Trophoblast cell (in vitro differentiated cells and primary cell): ENCODE data around the gene GPR3.

ENCODE experiments used
- DNase-seq, 2 donors: peaks; one replicate each; pipeline ENCODE4 v3.0.0-alpha.2; 2016
- H2AFZ ChIP-seq: 2 replicates; pipeline ENCODE4 v1.6.1; 2013; ENCODE audit warnings: low read length, moderate library complexity, mild to moderate bottlenecking; ENCODE audit not compliant: insufficient read depth, poor library complexity
- H2AK5ac ChIP-seq: 2 replicates; pipeline ENCODE4 v1.6.1; 2013; ENCODE audit warnings: mild to moderate bottlenecking, low read length
- H2BK120ac ChIP-seq: 2 replicates; pipeline ENCODE4 v1.6.1; 2013; ENCODE audit warnings: low read length, mild to moderate bottlenecking, moderate library complexity; ENCODE audit not compliant: insufficient read depth, poor library complexity
- H2BK12ac ChIP-seq: 2 replicates; pipeline ENCODE4 v1.6.1; 2013; ENCODE audit warnings: mild to moderate bottlenecking, low read length, moderate library complexity
- H2BK5ac ChIP-seq: 2 replicates; pipeline ENCODE4 v1.6.1; 2013; ENCODE audit warnings: low read length, low read depth, moderate library complexity, mild to moderate bottlenecking; ENCODE audit not compliant: poor library complexity
- H3K14ac ChIP-seq: 2 replicates; pipeline ENCODE4 v1.6.1; 2013; ENCODE audit warnings: mild to moderate bottlenecking, low read length
- H3K18ac ChIP-seq: 2 replicates; pipeline ENCODE4 v1.6.1; 2013; ENCODE audit warnings: mild to moderate bottlenecking, low read length
- H3K23ac ChIP-seq: 2 replicates; pipeline ENCODE4 v1.6.1; 2013; ENCODE audit warnings: low read length
- H3K27ac ChIP-seq: 2 replicates; pipeline ENCODE4 v1.5.1; 2013; ENCODE audit warnings: low read depth, mild to moderate bottlenecking, inconsistent platforms, low read length, moderate library complexity
- H3K27me3 ChIP-seq: 2 replicates; pipeline ENCODE4 v1.6.1; 2013; ENCODE audit warnings: inconsistent platforms, mild to moderate bottlenecking, low read length, moderate library complexity; ENCODE audit not compliant: insufficient read depth
- H3K36me3 ChIP-seq, 2 experiments: 1 replicate in 1 of 2; 2 replicates in 1 of 2; pipeline ENCODE4 v1.6.1; 2013; ENCODE audit warnings: low read length in 2 of 2, mild to moderate bottlenecking in 2 of 2, moderate library complexity in 1 of 2; ENCODE audit not compliant: insufficient read depth in 2 of 2, control insufficient read depth in 1 of 2
- H3K4ac ChIP-seq: 2 replicates; pipeline ENCODE4 v1.6.1; 2013; ENCODE audit warnings: low read depth, mild to moderate bottlenecking, low read length, moderate library complexity
- H3K4me1 ChIP-seq, 2 experiments: 1 replicate in 1 of 2; 2 replicates in 1 of 2; pipeline ENCODE4 v1.6.1; 2013; ENCODE audit warnings: low read length in 2 of 2, mild to moderate bottlenecking in 2 of 2, moderate library complexity in 1 of 2; ENCODE audit not compliant: insufficient read depth in 2 of 2, control insufficient read depth in 1 of 2
- H3K4me2 ChIP-seq: 2 replicates; pipeline ENCODE4 v1.6.1; 2013; ENCODE audit warnings: inconsistent platforms, mild to moderate bottlenecking, low read length, moderate library complexity
- H3K4me3 ChIP-seq: 2 replicates; pipeline ENCODE4 v1.5.1; 2013; ENCODE audit warnings: mild to moderate bottlenecking, low read depth, low read length, inconsistent platforms
- H3K79me1 ChIP-seq: one replicate; pipeline ENCODE4 v1.6.1; 2013; ENCODE audit warnings: low read length
- H3K79me2 ChIP-seq: 2 replicates; pipeline ENCODE4 v1.6.1; 2013; ENCODE audit warnings: low read length, mild to moderate bottlenecking; ENCODE audit not compliant: control insufficient read depth, insufficient read depth, poor library complexity
- H3K9ac ChIP-seq: 2 replicates; pipeline ENCODE4 v1.6.1; 2013; ENCODE audit warnings: mild to moderate bottlenecking, low read length
- H3K9me3 ChIP-seq: 2 replicates; pipeline ENCODE4 v1.6.1; 2013; ENCODE audit warnings: low read depth, mild to moderate bottlenecking, control low read depth, inconsistent platforms, low read length; ENCODE audit not compliant: insufficient read depth
- H4K12ac ChIP-seq: 2 replicates; pipeline ENCODE4 v1.6.1; 2013; ENCODE audit warnings: low read depth, mild to moderate bottlenecking, low read length, moderate library complexity
- H4K8ac ChIP-seq: 2 replicates; pipeline ENCODE4 v1.6.1; 2013; ENCODE audit warnings: low read depth, mild to moderate bottlenecking, low read length, moderate library complexity
- H4K91ac ChIP-seq: one replicate; pipeline ENCODE4 v1.6.1; 2013; ENCODE audit warnings: low read depth, mild to moderate bottlenecking, low read length, moderate library complexity
- WGBS: extraction: QIAGEN DNeasy Blood & Tissue Kit; methylation state at CpG from one replicate; pipeline ENCODE4 v1.1.7; 2013; ENCODE audit warnings: missing lambda C conversion rate; ENCODE audit not compliant: insufficient read length, insufficient coverage; ENCODE audit errors: extremely low coverage; 5-methylcytosine and 5-hydroxymethylcytosine counted together

GPR3 gene

GRCh38 chr1:27418326-27419185 lies 26.1 kb downstream of the GPR3 start:
- H3K4ac ChIP-seq: no peak overlapping the region

DNA sequence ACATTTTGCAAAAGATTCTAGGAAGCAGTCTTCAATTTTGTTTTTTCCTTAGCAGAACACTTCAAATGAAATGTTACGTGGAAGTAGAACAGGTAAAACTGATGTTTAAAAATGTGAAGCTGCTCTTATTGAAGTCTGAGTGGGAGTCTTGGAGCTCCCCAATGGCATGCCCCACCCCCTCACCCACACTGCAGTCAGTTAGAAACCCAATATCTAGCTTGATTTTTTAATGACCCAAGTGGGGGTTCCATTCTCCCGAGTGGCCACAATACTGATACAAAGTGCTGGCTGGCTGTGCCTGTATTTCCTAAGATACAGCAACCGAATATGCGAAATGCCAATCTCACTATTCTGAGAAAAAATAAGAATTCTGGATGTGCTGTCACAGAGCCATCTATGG lies 31.3 kb downstream of the GPR3 start:
- H3K4me1 ChIP-seq: peaks cover 0 to 10% of the 10 kb centered on the region in 2 experiments
- no peak overlapping the region for H2BK12ac ChIP-seq
- H3K4me3 ChIP-seq: no peak overlapping the region
- peaks cover 0 to 7% of the 10 kb centered on the region in 2 experiments for H3K36me3 ChIP-seq
- H3K79me2 ChIP-seq: no peaks in the 10 kb centered on the region
- H3K23ac ChIP-seq: no peak overlapping the region
- H4K12ac ChIP-seq: no peak overlapping the region
- H3K27ac ChIP-seq: no peak overlapping the region
- H3K4ac ChIP-seq: no peak overlapping the region
- no peak overlapping the region for H2AK5ac ChIP-seq
- no peak overlapping the region for H3K14ac ChIP-seq
- H3K27me3 ChIP-seq: no peaks in the 10 kb centered on the region
- no peak overlapping the region for H2BK120ac ChIP-seq
- no peak overlapping the region for H3K4me2 ChIP-seq
- no peak overlapping the region for H2BK5ac ChIP-seq
- H4K91ac ChIP-seq: no peak overlapping the region
- H3K79me1 ChIP-seq: no peaks in the 10 kb centered on the region
- DNase-seq: no peak
- H4K8ac ChIP-seq: no peak overlapping the region
- no peaks in the 10 kb centered on the region for H3K9me3 ChIP-seq
- no peak overlapping the region for H2AFZ ChIP-seq
- no peak overlapping the region for H3K9ac ChIP-seq
- no CpG with 5 or more reads among the region's 4 CpGs for WGBS
- no peak overlapping the region for H3K18ac ChIP-seq

More at GRCh38 chr1:27418326-27419185, 26.1 kb downstream of the GPR3 start:
- no peaks in the 10 kb centered on the region for H3K79me2 ChIP-seq
- DNase-seq: peak in 1 of 2 donors; percentile 16
- peak overlapping the region; percentile 10 for H3K4me2 ChIP-seq
- H4K91ac ChIP-seq: no peak overlapping the region
- no peak overlapping the region for H4K8ac ChIP-seq
- peak overlapping the region; percentile 85 for H3K27ac ChIP-seq
- H3K18ac ChIP-seq: no peak overlapping the region
- 100% methylated on average over 1 of the region's 14 CpGs for WGBS
- peak overlapping the region; percentile 60 for H2BK5ac ChIP-seq
- H2BK12ac ChIP-seq: no peak overlapping the region
- no peaks in the 10 kb centered on the region for H3K79me1 ChIP-seq
- peaks cover 3 to 27% of the 10 kb centered on the region in 2 experiments for H3K36me3 ChIP-seq
- no peak overlapping the region for H3K14ac ChIP-seq
- peaks cover 0 to 2% of the 10 kb centered on the region in 2 experiments for H3K4me1 ChIP-seq
- no peaks in the 10 kb centered on the region for H3K27me3 ChIP-seq
- no peak overlapping the region for H2BK120ac ChIP-seq
- no peaks in the 10 kb centered on the region for H3K9me3 ChIP-seq
- H3K9ac ChIP-seq: no peak overlapping the region
- H3K23ac ChIP-seq: no peak overlapping the region
- H2AFZ ChIP-seq: no peak overlapping the region
- H4K12ac ChIP-seq: no peak overlapping the region
- no peak overlapping the region for H3K4me3 ChIP-seq
- H2AK5ac ChIP-seq: no peak overlapping the region

GRCh38 chr1:27427329-27427728 lies 34.9 kb downstream of the GPR3 start:
- no peaks in the 10 kb centered on the region for H3K27me3 ChIP-seq
- no peak overlapping the region for H2BK12ac ChIP-seq
- peak overlapping the region; percentile 79 for H3K27ac ChIP-seq
- peaks cover 2% of the 10 kb centered on the region for H3K79me1 ChIP-seq
- H3K4me3 ChIP-seq: no peak overlapping the region
- H3K18ac ChIP-seq: no peak overlapping the region
- H3K79me2 ChIP-seq: no peaks in the 10 kb centered on the region
- H4K12ac ChIP-seq: no peak overlapping the region
- no peak overlapping the region for H3K4me2 ChIP-seq
- no peak for DNase-seq
- no peak overlapping the region for H3K9ac ChIP-seq
- WGBS: no CpG with 5 or more reads among the region's 2 CpGs
- H2AK5ac ChIP-seq: no peak overlapping the region
- H2AFZ ChIP-seq: no peak overlapping the region
- H2BK120ac ChIP-seq: no peak overlapping the region
- H3K14ac ChIP-seq: no peak overlapping the region
- no peak overlapping the region for H3K4ac ChIP-seq
- H3K36me3 ChIP-seq: peaks cover 0 to 7% of the 10 kb centered on the region in 2 experiments
- H3K4me1 ChIP-seq: peaks cover 5 to 19% of the 10 kb centered on the region in 2 experiments
- no peak overlapping the region for H4K8ac ChIP-seq
- no peak overlapping the region for H3K23ac ChIP-seq
- no peaks in the 10 kb centered on the region for H3K9me3 ChIP-seq
- H2BK5ac ChIP-seq: no peak overlapping the region
- H4K91ac ChIP-seq: no peak overlapping the region

DNA sequence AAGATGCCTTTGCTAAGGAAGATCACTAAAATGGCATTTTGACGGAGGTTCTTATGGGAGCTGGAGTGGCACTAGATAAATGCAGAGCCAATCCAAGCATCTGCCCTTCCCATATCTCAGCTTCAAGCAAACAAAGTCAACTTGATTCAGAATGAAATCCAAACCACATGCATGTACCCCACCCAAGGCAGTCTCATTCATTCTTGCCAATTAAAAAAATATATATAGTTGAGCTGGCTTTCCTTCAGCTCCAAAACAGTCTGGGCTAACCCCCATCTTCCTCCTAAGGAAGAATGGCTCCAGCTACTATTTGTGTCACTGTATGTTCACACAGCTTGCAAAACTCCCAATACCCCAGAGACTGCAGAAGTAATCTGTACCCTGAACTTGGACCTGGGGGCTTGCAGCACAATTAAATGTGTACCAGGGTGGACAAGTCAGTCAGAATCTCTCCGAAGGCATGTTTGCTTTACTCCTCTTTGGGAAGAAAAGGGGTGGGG lies 35.4 kb downstream of the GPR3 start:
- Histone ChIP-seq H3K23ac (no peak overlapping the region), H3K79me1 (peaks cover 2% of the 10 kb centered on the region), H3K27me3 (no peaks in the 10 kb centered on the region), H3K4me3 (no peak overlapping the region), H3K14ac (no peak overlapping the region), H3K27ac (peak overlapping the region; percentile 79), H3K9me3 (no peaks in the 10 kb centered on the region), H2BK5ac (no peak overlapping the region), H2AK5ac (no peak overlapping the region), H4K12ac (no peak overlapping the region), H3K4me2 (peak overlapping the region; percentile 56), H2BK12ac (no peak overlapping the region), H3K4me1 (peaks cover 5 to 19% of the 10 kb centered on the region in 2 experiments), H4K91ac (no peak overlapping the region), H3K36me3 (peaks cover 0 to 7% of the 10 kb centered on the region in 2 experiments), H3K79me2 (peaks cover 2% of the 10 kb centered on the region), H3K9ac (no peak overlapping the region), H4K8ac (no peak overlapping the region), H3K4ac (no peak overlapping the region), H3K18ac (no peak overlapping the region), H2BK120ac (no peak overlapping the region), H2AFZ (no peak overlapping the region)
- WGBS: no CpG with 5 or more reads among the region's 2 CpGs
- DNase-seq: no peak
